Testis (tissue), 3 donors: ENCODE data around the gene ANKRD13D. TPM values are rescaled to one million over a fixed set of nuclear protein-coding genes. Genes with fewer than 3 reads are reported as not detected.
A peak's percentile ranks its signal among the peaks of the same experiment; 100 is the strongest.

Source experiments
- DNase-seq: peaks from one replicate; pipeline ENCODE4 v3.0.0-alpha.2; 2019
- H3K27ac ChIP-seq, 2 donors: fragments of 200-600 bp; sonication (generic); one replicate each; pipeline ENCODE4 v1.5.1; 2019
- H3K27me3 ChIP-seq: fragments of 200-600 bp; sonication (generic); one replicate; pipeline ENCODE4 v1.5.1; 2019
- H3K36me3 ChIP-seq: fragments of 200-600 bp; sonication (generic); one replicate; pipeline ENCODE4 v1.5.1; 2017; ENCODE audit warnings: low read depth; ENCODE audit errors: missing control alignments
- H3K4me1 ChIP-seq: fragments of 200-600 bp; sonication (generic); one replicate; pipeline ENCODE4 v1.5.1; 2019
- H3K4me3 ChIP-seq, 2 donors: fragments of 200-600 bp; sonication (generic); one replicate each; pipeline ENCODE4 v1.5.1; 2017 to 2019
- H3K9me3 ChIP-seq: fragments of 200-600 bp; sonication (generic); one replicate; pipeline ENCODE4 v1.5.1; 2017
- CTCF ChIP-seq, 3 experiments: fragments of 450-650 bp in 2 of 3; fragments of 200-600 bp in 1 of 3; sonication (generic) in 1 of 3; IDR thresholded peaks; one replicate each; pipeline ENCODE4 v1.5.1; 2016 to 2019; ENCODE audit warnings: antibody characterized with exemption in 3 of 3, mild to moderate bottlenecking in 2 of 3, moderate library complexity in 1 of 3
- POLR2A ChIP-seq: fragments of 450-650 bp; IDR thresholded peaks from one replicate; pipeline ENCODE4 v1.6.1; 2017; ENCODE audit warnings: antibody characterized with exemption, mild to moderate bottlenecking, moderate library complexity
- WGBS, 2 donors: methylation state at CpG; one replicate each; pipeline ENCODE4 v1.1.5; 2018; 5-methylcytosine and 5-hydroxymethylcytosine counted together
- intact Hi-C: fragments of 100-400 bp; cut with DNase I; formaldehyde crosslinking; loops from one replicate; pipeline ENCODE4 v1.15.1; 2023; ENCODE audit warnings: low total_unique reads
- polyA plus RNA-seq: library from polyadenylated mRNA; stranded (reverse); fragments of 350-450 nt; fragmentation: Illumina TruSeq; extraction: RNeasy Lipid Tissue Mini Kit (QIAGEN cat#74804); gene quantifications from one replicate; pipeline ENCODE4 v1.2.3, GENCODE V29; 2014; ENCODE audit warnings: low read depth, low replicate concordance; ENCODE audit not compliant: insufficient read depth
- total RNA-seq, 2 donors: library from RNA; depleted of rRNA; stranded (reverse); fragments of >200 nt; gene quantifications; one replicate each; pipeline ENCODE4 v1.2.3, GENCODE V29; 2016

Gene ANKRD13D
- total and polyA plus RNA-seq, 3 donors from 2014 or later: 32.8 to 73.3 (median 66.2) TPM

GRCh38 chr11:67251841-67252240, 37.3 kb upstream of the ANKRD13D start:
- DNase-seq: no peak
- H3K36me3 ChIP-seq: no peaks in the 10 kb centered on the region
- H3K27me3 ChIP-seq: no peaks in the 10 kb centered on the region
- WGBS, 2 donors: 78 to 86% methylated on average over 1 of the region's 1 CpG
- H3K4me3 ChIP-seq: no peak overlapping the region
- TF ChIP-seq CTCF (IDR thresholded peaks at IDR 0.05) (no peak), POLR2A (no peak)
- intact Hi-C loops: no loop called here
- no peaks in the 10 kb centered on the region for H3K4me1 ChIP-seq
- no peak overlapping the region for H3K27ac ChIP-seq
- H3K9me3 ChIP-seq: no peaks in the 10 kb centered on the region

- no peak overlapping the region for H3K27ac ChIP-seq
These were observed 36.3 kb upstream of the ANKRD13D start for GRCh38 chr11:67252831-67253239.

GRCh38 chr11:67253872-67254624, 35.1 kb upstream of the ANKRD13D start:
- H3K27ac ChIP-seq: no peak overlapping the region
- intact Hi-C loops: no loop called here
- TF ChIP-seq POLR2A (no peak), CTCF (IDR thresholded peaks at IDR 0.05) (no peak)
- no peaks in the 10 kb centered on the region for H3K4me1 ChIP-seq
- no peaks in the 10 kb centered on the region for H3K9me3 ChIP-seq
- no peak overlapping the region for H3K4me3 ChIP-seq
- no peaks in the 10 kb centered on the region for H3K27me3 ChIP-seq
- H3K36me3 ChIP-seq: no peaks in the 10 kb centered on the region
- WGBS, 2 donors: 92 to 94% methylated on average over 14 of the region's 14 CpGs
- DNase-seq: no peak

More at GRCh38 chr11:67252831-67253239, 36.3 kb upstream of the ANKRD13D start:
- Histone ChIP-seq H3K9me3 (no peaks in the 10 kb centered on the region), H3K36me3 (no peaks in the 10 kb centered on the region), H3K27me3 (no peaks in the 10 kb centered on the region), H3K4me1 (no peaks in the 10 kb centered on the region), H3K4me3 (no peak overlapping the region)
- TF ChIP-seq CTCF (IDR thresholded peaks at IDR 0.05) (peak in 1 of 3 experiments; percentile 21), POLR2A (no peak)
- DNase-seq: no peak
- intact Hi-C loops: no loop called here
- WGBS, 2 donors: 88% methylated on average over 3 to 4 of the region's 4 CpGs

GRCh38 chr11:67254798-67255197, 34.3 kb upstream of the ANKRD13D start:
- Histone ChIP-seq H3K4me3 (no peak overlapping the region), H3K9me3 (no peaks in the 10 kb centered on the region), H3K27me3 (no peaks in the 10 kb centered on the region), H3K4me1 (no peaks in the 10 kb centered on the region), H3K36me3 (no peaks in the 10 kb centered on the region), H3K27ac (no peak overlapping the region)
- TF ChIP-seq CTCF (IDR thresholded peaks at IDR 0.05): no peak
- TF ChIP-seq POLR2A: no peak
- intact Hi-C loops: no loop called here
- WGBS, 2 donors: 83 to 89% methylated on average over 15 of the region's 15 CpGs
- no peak for DNase-seq

GRCh38 chr11:67255353-67255752, 33.8 kb upstream of the ANKRD13D start:
- H3K4me1 ChIP-seq: no peaks in the 10 kb centered on the region
- intact Hi-C loops: no loop called here
- no peaks in the 10 kb centered on the region for H3K27me3 ChIP-seq
- no peak overlapping the region for H3K4me3 ChIP-seq
- no peak overlapping the region for H3K27ac ChIP-seq
- H3K36me3 ChIP-seq: no peaks in the 10 kb centered on the region
- no peak for TF ChIP-seq POLR2A
- TF ChIP-seq CTCF (IDR thresholded peaks at IDR 0.05): no peak
- 88 to 94% methylated on average over 10 of the region's 10 CpGs for WGBS, 2 donors
- no peaks in the 10 kb centered on the region for H3K9me3 ChIP-seq
- no peak for DNase-seq
